ENCODE results near the gene OGFOD1.

DNA sequence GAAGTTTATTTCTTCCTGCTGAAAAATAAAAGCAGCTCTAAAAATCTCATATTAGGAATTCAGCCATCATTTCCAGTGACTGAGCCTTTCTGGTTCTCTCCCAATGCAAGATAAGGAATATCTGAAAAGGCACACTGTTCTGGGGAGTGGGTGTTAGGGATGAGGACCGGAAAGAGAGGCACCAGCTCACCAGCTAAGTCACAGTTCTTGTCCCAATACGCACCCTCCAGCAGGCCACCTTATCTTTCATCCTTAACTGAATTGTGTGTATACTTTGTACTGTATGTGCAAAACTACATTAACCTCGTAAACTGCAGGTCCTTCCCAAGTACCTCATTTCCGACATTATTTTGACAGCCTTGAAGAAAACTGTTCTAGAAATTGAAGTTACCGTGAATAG lies 37.0 kb upstream of the OGFOD1 start:
- TF ChIP-seq CTCF (IDR thresholded peaks at IDR 0.05 in 8 of 11, conservative IDR thresholded peaks at IDR 0.05 in 3 of 11) (no peak), POLR2AphosphoS5 (IDR thresholded peaks at IDR 0.05) (no peak), POLR2A (IDR thresholded peaks at IDR 0.05) (no peak)

Measured in spleen (tissue), 7 donors.